ENCODE measurements around the gene ITPRIP. TPM values are rescaled to one million over a fixed set of nuclear protein-coding genes. Genes with fewer than 3 reads are reported as not detected.

ITPRIP gene
- total RNA-seq, 6 experiments from 2014 or later = 2.9 to 9.7 (median 7.7) TPM

- no peak overlapping the region for H3K27ac ChIP-seq
- H3K27me3 ChIP-seq = no peaks in the 10 kb centered on the region
- ATAC-seq (no peak), DNase-seq (no peak)
- H3K9me3 ChIP-seq = no peaks in the 10 kb centered on the region
- H3K4me1 ChIP-seq = no peaks in the 10 kb centered on the region
- TF ChIP-seq POLR2A (IDR thresholded peaks at IDR 0.05) (no peak), CTCF (IDR thresholded peaks at IDR 0.05) (no peak)
- intact Hi-C loops (cut with DNase I) = no loop called here
- WGBS (ENCODE audit: insufficient coverage, low coverage, low lambda C conversion rate, missing lambda C conversion rate) = 72% methylated on average over 3 of the region's 3 CpGs
- no peak overlapping the region for H3K4me3 ChIP-seq
- H3K36me3 ChIP-seq = no peaks in the 10 kb centered on the region
Measured at GRCh38 chr10:104281694-104282093, 56.6 kb downstream of the ITPRIP start.

GRCh38 chr10:104279550-104280259, 58.6 kb downstream of the ITPRIP start:
- no peak overlapping the region for H3K4me3 ChIP-seq
- ATAC-seq = no peak
- no peaks in the 10 kb centered on the region for H3K9me3 ChIP-seq
- no peak for TF ChIP-seq CTCF (IDR thresholded peaks at IDR 0.05)
- DNase-seq = no peak
- no peaks in the 10 kb centered on the region for H3K36me3 ChIP-seq
- H3K27ac ChIP-seq = no peak overlapping the region
- H3K4me1 ChIP-seq = peaks cover 0 to 4% (median under 1%) of the 10 kb centered on the region in 4 donors
- WGBS (ENCODE audit: insufficient coverage, low coverage, low lambda C conversion rate, missing lambda C conversion rate) = 62% methylated on average over 2 of the region's 3 CpGs
- no peaks in the 10 kb centered on the region for H3K27me3 ChIP-seq
- intact Hi-C loops (cut with DNase I) = no loop called here

GRCh38 chr10:104277785-104278184, 60.5 kb downstream of the ITPRIP start:
- ATAC-seq (no peak), DNase-seq (no peak)
- intact Hi-C loops (cut with DNase I) = no loop called here
- TF ChIP-seq POLR2A (IDR thresholded peaks at IDR 0.05) (no peak), CTCF (IDR thresholded peaks at IDR 0.05) (no peak)
- 69% methylated on average over 2 of the region's 2 CpGs for WGBS (ENCODE audit: insufficient coverage, low coverage, low lambda C conversion rate, missing lambda C conversion rate)
- no peaks in the 10 kb centered on the region for H3K36me3 ChIP-seq
- no peak overlapping the region for H3K27ac ChIP-seq
- H3K9me3 ChIP-seq = no peaks in the 10 kb centered on the region
- H3K27me3 ChIP-seq = no peaks in the 10 kb centered on the region
- no peak overlapping the region for H3K4me3 ChIP-seq
- H3K4me1 ChIP-seq = peaks cover 0 to 9% (median 2%) of the 10 kb centered on the region in 4 donors

- no peak for TF ChIP-seq CTCF (IDR thresholded peaks at IDR 0.05)
- no peak for TF ChIP-seq POLR2A (IDR thresholded peaks at IDR 0.05)
- H3K27ac ChIP-seq = no peak overlapping the region
- H3K36me3 ChIP-seq = no peaks in the 10 kb centered on the region
- no peaks in the 10 kb centered on the region for H3K9me3 ChIP-seq
- ATAC-seq (no peak), DNase-seq (no peak)
- no peak overlapping the region for H3K4me3 ChIP-seq
- WGBS (ENCODE audit: insufficient coverage, low coverage, low lambda C conversion rate, missing lambda C conversion rate) = 75% methylated on average over 1 of the region's 1 CpG
- intact Hi-C loops (cut with DNase I) = no loop called here
- H3K4me1 ChIP-seq = peaks cover 0 to 9% (median 2%) of the 10 kb centered on the region in 4 donors
- no peaks in the 10 kb centered on the region for H3K27me3 ChIP-seq
Measured at GRCh38 chr10:104276192-104276591, 62.1 kb downstream of the ITPRIP start.
